ENCODE measurements around the gene SGSM1.

SGSM1 gene

DNA sequence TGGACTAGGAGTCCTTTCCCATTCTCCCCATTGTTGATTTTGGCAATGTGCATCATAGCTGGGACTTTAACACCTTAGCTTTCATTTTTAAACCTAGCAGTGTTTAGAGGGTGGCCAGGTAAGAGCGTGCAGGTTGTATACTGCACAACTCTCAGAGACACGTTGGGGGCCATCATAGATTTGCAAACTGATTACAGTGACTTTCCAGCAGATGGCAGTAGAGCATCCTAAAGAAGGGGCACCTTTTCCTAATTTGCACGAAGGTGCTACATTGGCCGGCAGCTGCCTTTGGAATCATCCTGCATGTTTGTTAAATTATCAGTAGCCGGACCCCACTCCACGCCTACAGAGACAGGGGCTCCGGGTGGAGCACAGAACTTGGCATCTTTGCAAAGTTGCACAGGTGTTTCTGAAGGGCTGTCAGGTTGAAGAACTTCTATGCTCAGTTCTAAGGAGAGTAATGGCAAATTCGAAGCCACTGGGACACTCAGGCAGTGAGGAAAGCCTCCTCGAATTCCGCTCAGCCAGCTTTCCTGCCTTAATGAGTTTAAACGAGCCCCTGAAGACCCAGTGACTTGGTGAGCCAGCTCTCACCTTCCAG is 132.8 kb downstream of the SGSM1 start:
- no peaks in the 10 kb centered on the region for H3K9me3 Mint-ChIP-seq
- DNase-seq (ENCODE audit: low spot score in 2 of 2) (peak; percentile 20 to 65), ATAC-seq (peak; percentile 60)
- no peak overlapping the region for H3K4me3 Mint-ChIP-seq
- no peaks in the 10 kb centered on the region for H3K4me1 Mint-ChIP-seq
- no peaks in the 10 kb centered on the region for H3K36me3 Mint-ChIP-seq
- H3K27ac Mint-ChIP-seq = no peak overlapping the region

DNA sequence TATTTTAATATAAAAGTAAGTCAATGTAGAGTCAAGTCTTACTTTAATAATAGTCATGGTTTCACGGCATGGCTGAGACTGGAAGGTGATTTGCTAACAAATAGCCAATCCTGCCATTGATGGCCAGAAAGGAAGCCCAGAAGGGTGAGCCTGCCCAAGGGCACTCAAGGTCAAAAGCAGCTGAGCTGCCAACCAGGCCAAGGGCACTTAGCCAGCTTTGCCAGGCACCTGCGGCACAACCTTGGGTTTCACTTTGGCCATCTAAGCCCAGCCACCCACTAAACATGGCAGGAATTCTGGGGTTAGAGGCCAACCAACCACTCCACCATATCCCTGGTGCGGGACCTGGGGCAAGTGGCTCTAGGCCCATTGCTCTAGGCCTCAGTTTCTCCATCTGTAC is 136.3 kb downstream of the SGSM1 start:
- ATAC-seq (no peak), DNase-seq (ENCODE audit: low spot score in 2 of 2) (no peak)
- H3K4me1 Mint-ChIP-seq = no peaks in the 10 kb centered on the region
- no peaks in the 10 kb centered on the region for H3K9me3 Mint-ChIP-seq
- H3K4me3 Mint-ChIP-seq = no peak overlapping the region
- no peaks in the 10 kb centered on the region for H3K36me3 Mint-ChIP-seq
- H3K27ac Mint-ChIP-seq = no peak overlapping the region

DNA sequence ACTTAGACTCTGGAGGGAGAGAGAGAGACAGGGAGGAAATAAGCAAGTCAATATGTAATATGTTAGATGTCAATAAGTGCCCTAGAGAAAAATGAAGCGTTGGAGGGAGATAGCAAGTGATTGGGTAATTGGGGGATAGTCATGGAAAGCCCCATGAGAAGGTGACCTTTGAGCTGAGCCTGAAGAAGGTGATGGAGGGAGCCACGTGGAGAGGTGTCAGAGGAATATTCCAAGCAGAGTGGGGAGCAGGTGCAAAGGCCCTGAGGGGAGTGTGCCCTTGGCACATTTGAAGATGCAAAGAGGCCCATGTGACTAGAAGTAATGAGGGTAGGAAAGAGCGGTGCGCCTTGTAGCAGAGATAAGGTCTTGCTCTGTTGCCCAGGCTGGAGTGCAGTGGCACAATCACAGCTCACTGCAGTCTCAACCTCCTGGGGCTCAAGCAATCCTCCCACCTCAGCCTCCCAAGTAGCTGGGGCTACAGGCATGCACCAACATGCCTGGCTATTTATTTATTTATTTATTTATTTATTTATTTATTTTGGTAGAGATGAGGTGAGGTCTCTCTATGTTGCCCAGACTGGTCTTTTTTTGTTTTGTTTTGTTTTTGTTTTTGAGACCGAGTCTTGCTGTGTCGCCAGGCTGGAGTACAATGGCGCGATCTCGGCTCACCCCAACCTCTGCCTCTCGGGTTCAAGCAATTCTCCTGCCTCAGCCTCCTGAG is 138.4 kb downstream of the SGSM1 start:
- H3K27ac Mint-ChIP-seq = no peak overlapping the region
- H3K4me3 Mint-ChIP-seq = no peak overlapping the region
- DNase-seq (ENCODE audit: low spot score in 2 of 2) (no peak), ATAC-seq (no peak)
- H3K4me1 Mint-ChIP-seq = no peaks in the 10 kb centered on the region
- H3K36me3 Mint-ChIP-seq = no peaks in the 10 kb centered on the region
- no peaks in the 10 kb centered on the region for H3K9me3 Mint-ChIP-seq

DNA sequence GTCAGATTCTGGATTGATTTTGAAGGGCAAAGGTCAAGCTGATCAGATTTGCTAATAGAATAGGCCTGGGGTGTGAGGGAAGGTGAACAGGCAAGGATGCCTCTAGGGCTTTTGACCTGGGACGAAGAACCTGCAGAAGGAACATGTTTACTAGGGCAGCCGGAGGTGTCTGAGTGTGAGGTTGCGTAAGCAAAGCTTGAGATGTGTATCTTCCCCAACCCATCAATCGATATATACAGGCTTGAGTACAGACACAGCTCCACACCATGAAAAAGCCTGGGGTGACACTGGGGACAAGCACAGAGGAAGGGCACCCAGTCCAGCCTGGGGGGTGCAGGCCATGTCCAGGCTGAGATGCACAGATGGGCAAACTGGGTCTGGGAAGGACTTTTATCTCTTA is 139.4 kb downstream of the SGSM1 start:
- no peaks in the 10 kb centered on the region for H3K36me3 Mint-ChIP-seq
- H3K4me1 Mint-ChIP-seq = peaks cover 6% of the 10 kb centered on the region
- H3K4me3 Mint-ChIP-seq = no peak overlapping the region
- DNase-seq (ENCODE audit: low spot score in 2 of 2) = no peak
- no peaks in the 10 kb centered on the region for H3K9me3 Mint-ChIP-seq
- no peak for ATAC-seq
- no peak overlapping the region for H3K27ac Mint-ChIP-seq

DNA sequence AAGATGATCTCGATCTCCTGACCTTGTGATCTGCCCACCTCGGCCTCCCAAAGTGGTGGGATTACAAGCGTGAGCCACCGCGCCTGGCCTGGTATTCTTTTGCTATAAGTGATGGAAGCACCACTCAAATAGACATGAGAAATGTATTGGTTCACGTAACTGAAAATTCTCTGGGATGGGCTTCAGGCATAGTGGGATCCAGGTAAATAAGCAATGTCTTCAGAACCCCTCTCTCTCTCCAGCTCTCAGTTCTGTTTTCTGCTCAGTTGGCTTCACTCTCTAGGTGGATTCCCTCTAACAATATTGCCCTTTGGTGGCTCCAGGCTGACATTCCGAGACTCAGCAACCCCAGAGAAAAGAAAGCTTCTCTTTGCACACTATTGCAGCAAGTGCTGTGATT is 141.4 kb downstream of the SGSM1 start:
- peaks cover 6% of the 10 kb centered on the region for H3K36me3 Mint-ChIP-seq
- DNase-seq (ENCODE audit: low spot score in 2 of 2) (no peak), ATAC-seq (no peak)
- no peak overlapping the region for H3K4me3 Mint-ChIP-seq
- no peak overlapping the region for H3K27ac Mint-ChIP-seq
- peaks cover 18% of the 10 kb centered on the region for H3K4me1 Mint-ChIP-seq
- H3K9me3 Mint-ChIP-seq = no peaks in the 10 kb centered on the region

DNA sequence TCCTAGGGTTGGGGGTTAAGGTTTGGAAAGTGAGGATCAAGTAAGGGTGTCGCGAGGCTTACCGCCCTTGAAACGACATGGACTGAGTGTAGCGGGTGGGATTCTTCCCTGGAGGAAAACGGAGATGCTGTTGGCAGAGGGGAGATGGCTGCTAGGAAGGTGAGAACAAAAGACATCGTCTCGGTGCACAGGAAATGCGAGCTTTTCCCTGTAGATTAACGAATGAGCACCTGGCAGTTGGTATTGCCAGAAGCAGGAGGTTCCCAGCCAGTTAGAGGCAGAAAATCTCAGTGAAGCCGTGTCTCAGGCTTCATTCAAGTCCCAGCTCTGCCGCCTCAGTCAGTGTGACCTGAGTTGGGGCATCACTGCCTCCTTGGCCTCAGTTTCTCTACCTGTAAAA is 141.9 kb downstream of the SGSM1 start:
- no peaks in the 10 kb centered on the region for H3K9me3 Mint-ChIP-seq
- H3K27ac Mint-ChIP-seq = no peak overlapping the region

DNA sequence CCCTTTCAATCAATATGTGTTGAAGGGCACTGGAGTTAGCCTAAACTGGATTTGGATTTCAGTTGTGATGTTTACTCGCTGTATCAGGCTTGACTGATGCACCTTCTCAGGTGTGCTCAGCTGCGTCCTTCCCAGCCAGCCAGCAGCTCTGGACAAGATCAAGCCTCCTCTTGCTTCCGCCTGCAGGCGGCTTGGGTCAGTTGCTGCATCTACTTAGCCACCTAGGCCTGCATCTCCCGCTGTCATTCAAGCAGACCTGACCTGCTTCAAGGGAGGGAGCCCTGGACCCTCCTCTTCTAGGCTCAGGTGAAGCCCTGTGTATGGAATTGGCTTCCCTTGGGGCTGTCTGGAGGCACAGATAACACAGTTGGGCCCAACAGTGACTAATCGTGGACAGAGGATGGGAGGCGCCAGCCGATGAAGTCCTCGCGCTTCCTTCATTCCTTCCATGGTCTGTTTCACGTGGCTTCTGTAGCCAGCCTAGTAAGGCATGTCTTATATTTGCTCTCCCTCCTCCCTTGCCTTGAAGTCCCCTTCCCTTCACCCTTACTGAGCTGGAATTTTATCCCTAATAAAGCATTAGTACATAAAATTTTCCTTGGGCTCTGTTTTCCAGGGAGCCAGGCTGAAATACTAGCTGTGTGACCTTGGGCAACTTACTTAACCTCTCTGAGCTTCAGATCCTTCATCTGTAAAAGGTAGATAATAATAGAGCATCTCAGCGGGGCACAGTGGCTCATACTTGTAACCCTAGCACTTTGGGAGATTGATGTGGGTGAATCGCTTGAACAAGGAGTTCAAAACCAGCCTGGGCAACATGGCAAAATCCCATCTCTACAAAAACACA is 142.6 kb downstream of the SGSM1 start:
- no peak overlapping the region for H3K27ac Mint-ChIP-seq
- DNase-seq (ENCODE audit: low spot score in 2 of 2) = no peak
- no peak for ATAC-seq
- H3K4me1 Mint-ChIP-seq = peaks cover 24% of the 10 kb centered on the region
- no peaks in the 10 kb centered on the region for H3K9me3 Mint-ChIP-seq
- H3K4me3 Mint-ChIP-seq = no peak overlapping the region
- H3K36me3 Mint-ChIP-seq = peaks cover 6% of the 10 kb centered on the region

More for the DNA sequence above, 141.9 kb downstream of the SGSM1 start:
- peaks cover 19% of the 10 kb centered on the region for H3K4me1 Mint-ChIP-seq
- H3K4me3 Mint-ChIP-seq = no peak overlapping the region
- peaks cover 6% of the 10 kb centered on the region for H3K36me3 Mint-ChIP-seq
- DNase-seq (ENCODE audit: low spot score in 2 of 2) (no peak), ATAC-seq (no peak)

DNA sequence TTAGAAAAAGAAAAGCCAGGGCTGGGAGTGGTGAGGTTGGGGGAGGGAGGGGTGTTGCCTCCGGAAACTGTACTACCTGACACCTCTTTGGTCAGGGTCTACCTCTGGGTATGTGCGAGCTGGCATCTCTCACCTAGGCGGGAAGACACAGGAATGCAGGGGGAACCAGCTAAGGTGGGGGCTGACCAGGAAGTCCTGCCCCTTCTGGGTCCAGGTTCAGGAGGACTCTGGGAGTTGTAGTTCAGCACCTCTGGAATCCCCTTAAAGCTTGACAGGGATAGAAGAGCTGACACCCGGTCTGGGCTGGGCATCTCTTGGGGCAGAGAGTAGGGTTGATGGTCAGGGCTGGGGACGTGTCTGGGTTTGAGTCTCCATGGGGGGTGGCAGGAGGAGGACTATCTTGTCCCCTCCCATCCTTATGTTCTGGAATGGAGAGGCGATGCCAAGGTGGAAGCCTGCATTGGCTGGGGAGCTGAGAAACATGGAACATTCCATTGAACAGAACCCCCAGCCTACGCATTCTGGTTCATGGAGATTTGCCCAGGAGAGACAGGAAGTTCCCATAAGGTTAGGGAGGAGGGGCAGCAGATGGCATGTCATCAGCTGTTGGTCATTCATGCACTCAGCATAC is 144.4 kb downstream of the SGSM1 start:
- Mint-ChIP-seq H3K27ac (peak overlapping the region; percentile 72), H3K36me3 (peaks cover 6% of the 10 kb centered on the region), H3K4me3 (no peak overlapping the region), H3K9me3 (no peaks in the 10 kb centered on the region), H3K4me1 (peaks cover 24% of the 10 kb centered on the region)
- ATAC-seq (no peak), DNase-seq (ENCODE audit: low spot score in 2 of 2) (no peak)

DNA sequence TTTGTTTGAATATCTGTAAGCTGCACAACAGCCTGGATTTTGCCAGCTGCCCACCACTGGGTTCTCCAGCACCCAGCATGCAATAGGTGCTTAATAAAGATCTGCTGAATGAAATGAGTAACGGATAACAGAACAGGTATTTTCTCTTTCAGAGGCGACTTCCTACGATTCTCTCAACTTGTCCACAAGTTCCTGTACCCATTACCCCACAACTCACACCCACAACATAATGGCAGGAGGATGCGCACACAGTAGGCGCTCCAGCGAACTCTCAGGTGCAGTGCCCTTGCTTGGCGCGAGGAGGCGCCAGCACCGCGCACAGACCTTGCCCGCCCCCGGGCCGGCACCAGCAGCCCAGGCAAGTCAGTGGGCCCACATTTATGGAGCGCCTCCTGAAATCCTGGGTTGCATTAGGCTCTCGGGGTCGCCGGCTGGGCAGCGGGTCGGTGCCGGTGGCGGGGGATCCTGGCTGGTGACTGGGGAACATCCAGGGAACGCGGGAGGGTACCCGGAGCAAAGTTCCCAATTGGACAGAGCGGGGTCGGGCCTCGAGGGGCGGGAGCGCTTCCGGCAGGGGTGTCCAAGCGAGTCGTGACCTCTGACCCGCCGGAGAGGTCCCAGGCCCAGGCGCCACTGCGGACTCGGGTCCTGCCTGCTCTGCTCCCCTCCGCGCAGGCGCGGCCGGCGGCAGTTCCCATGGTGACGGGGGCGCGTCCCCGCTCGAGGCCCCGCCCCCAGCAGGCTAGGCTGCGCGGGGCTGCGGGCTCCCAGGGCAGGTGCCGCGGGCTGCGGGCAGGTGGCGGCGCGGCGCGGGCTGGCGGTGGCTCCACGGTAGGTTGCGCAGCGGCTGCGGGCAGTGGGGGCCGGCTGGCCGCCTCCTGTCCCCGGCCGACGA is 146.2 kb downstream of the SGSM1 start, which contains the start of gene KIAA1671:
KIAA1671 (plus strand) TSS at position 775 of the 895 bp plus-strand sequence. CDS start 75,284 bp downstream, outside the sequence.
- Mint-ChIP-seq H3K36me3 (peaks cover 6% of the 10 kb centered on the region), H3K4me1 (peaks cover 24% of the 10 kb centered on the region), H3K9me3 (no peaks in the 10 kb centered on the region), H3K27ac (peak within 1 kb of the TSS; percentile 65), H3K4me3 (peak within 1 kb of the TSS; percentile 81)
- DNase-seq (ENCODE audit: low spot score in 2 of 2) (peak; percentile 88 to 94), ATAC-seq (peak; percentile 93)

DNA sequence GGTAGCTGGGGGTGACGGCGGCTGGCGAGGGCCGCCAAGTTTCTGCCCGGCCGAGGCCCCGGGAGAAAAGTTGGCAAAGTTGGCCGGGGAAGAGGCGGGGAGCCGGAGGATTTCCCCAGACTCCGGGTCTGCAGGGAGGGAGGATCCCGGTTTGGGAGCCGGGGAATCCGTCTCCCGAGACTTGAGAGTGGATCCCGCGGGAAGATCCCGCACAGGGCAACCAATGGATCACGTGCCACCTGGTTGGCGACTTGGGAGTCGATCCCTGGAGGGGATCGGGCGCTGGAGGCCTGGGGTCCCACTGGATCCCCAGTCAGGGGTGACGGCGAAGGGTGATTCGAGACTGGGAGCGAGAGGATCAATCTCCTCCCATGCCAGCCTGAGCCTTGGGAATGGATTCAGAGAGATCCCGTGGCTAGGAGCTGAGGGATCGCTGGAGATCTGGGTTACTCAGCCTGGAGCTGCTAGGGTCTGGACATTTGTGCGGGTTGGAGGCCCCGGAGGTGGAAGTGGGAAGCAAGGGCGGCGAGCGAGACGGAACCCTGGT is 146.9 kb downstream of the SGSM1 start:
- Mint-ChIP-seq H3K4me1 (peaks cover 24% of the 10 kb centered on the region), H3K9me3 (no peaks in the 10 kb centered on the region)
- DNase-seq (ENCODE audit: low spot score in 2 of 2) = no peak

DNA sequence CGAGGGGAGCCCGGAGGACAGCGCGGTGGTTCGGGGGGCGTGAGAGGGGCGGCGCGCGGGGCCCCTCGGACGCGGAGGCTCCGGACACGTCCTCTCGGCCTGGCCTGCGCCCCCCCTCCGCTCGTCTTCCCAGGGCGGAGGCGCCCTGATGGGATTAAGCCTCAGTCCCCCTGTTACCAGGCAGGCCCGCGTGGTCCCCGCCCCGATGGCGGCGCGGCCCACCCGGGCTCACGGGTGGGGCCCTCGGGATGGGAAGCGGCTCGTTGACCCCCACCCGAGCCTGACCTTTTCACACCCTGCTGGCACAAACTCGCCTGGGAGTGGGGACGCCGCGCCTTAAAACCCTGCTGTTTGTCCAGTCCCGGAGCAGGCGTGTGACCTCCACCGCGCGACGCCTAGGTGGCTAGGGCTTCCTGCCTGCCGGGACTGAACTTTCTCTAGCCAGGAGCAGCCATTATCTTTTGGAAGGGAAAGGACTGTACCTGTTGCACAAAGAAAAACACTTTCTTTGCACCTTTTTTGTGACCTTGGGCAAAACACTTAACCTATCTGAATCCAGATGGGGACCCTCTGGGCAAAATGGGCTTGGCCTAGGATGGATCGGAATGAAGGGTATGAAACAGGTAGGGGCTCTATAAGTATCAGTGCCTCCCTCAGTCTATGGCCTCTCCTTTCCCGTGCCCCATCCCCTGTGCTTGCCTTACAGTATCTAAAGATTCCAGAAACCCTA is 147.5 kb downstream of the SGSM1 start:
- Mint-ChIP-seq H3K9me3 (no peaks in the 10 kb centered on the region), H3K36me3 (peaks cover 6% of the 10 kb centered on the region), H3K27ac (no peak overlapping the region), H3K4me3 (peak overlapping the region; percentile 81), H3K4me1 (peaks cover 24% of the 10 kb centered on the region)
- ATAC-seq = no peak
- no peak for DNase-seq (ENCODE audit: low spot score in 2 of 2)

More for the DNA sequence above, 146.9 kb downstream of the SGSM1 start:
- H3K27ac Mint-ChIP-seq = no peak overlapping the region
- no peak for ATAC-seq
- H3K4me3 Mint-ChIP-seq = peak overlapping the region; percentile 81
- peaks cover 6% of the 10 kb centered on the region for H3K36me3 Mint-ChIP-seq

DNA sequence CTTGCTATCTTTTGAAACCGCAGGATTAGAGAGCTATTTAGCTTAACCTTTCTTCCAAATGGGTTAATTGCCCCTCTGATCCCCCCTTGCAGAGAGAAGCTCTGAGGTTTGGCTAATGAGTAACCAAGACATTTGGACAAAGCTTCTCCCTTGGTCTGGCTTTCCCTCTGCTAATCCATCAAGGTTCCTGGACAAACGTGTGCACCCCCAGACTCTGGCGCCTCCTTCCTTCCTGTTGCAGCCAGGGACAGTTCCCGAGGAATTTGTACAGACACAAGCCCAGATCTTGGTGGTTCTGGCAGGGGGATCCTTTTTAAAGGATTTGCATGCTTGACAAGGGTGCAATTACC is 148.1 kb downstream of the SGSM1 start:
- H3K4me1 Mint-ChIP-seq = peaks cover 24% of the 10 kb centered on the region
- H3K36me3 Mint-ChIP-seq = peaks cover 6% of the 10 kb centered on the region
- ATAC-seq (no peak), DNase-seq (ENCODE audit: low spot score in 2 of 2) (no peak)
- no peak overlapping the region for H3K27ac Mint-ChIP-seq
- H3K4me3 Mint-ChIP-seq = peak overlapping the region; percentile 81
- H3K9me3 Mint-ChIP-seq = no peaks in the 10 kb centered on the region

DNA sequence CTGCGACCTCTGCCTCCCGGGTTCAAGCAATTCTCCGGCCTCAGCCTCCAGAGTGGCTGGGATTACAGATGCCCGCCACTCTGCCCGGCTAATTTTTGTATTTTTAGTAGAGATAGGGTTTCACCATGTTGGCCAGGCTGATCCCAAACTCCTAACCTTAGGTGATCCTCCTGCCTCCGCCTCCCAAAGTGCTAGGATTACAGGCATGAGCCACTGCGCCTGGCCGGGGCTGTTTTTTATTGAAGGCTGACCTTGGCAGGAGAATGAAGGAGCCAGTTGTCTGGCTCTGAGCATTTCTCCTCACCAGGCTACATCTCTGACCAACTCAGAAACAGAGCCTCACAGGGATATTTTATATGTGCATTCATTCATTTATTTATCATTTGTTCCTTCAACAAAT is 148.8 kb downstream of the SGSM1 start:
- no peaks in the 10 kb centered on the region for H3K9me3 Mint-ChIP-seq
- H3K4me1 Mint-ChIP-seq = peaks cover 24% of the 10 kb centered on the region
- no peak overlapping the region for H3K27ac Mint-ChIP-seq
- no peak for ATAC-seq
- DNase-seq (ENCODE audit: low spot score in 2 of 2) = no peak
- no peak overlapping the region for H3K4me3 Mint-ChIP-seq
- peaks cover 6% of the 10 kb centered on the region for H3K36me3 Mint-ChIP-seq

DNA sequence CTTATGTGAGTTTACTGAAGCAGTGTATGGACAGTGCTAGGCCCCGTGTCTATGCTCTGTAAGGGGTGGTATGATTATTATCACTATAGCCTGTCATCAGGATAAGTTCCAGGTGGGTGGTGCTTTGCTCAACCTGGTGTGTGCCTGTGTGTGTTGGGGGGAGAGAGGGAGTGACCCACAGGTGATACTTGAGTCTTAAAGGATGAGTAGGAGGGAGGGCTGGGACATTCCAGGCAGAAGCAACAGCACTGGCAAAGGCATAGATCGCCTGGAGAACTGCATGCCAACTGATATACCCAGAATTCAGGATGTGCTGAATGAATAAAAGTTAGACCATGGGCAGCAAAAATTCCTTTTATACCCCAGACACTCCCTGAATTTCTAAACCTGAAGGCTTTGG is 151.0 kb downstream of the SGSM1 start:
- ATAC-seq (no peak), DNase-seq (ENCODE audit: low spot score in 2 of 2) (no peak)
- Mint-ChIP-seq H3K4me1 (peaks cover 10% of the 10 kb centered on the region), H3K4me3 (no peak overlapping the region), H3K9me3 (no peaks in the 10 kb centered on the region), H3K36me3 (peaks cover 2% of the 10 kb centered on the region), H3K27ac (no peak overlapping the region)

Measured in stimulated activated effector memory CD8-positive, alpha-beta T cell treated with anti-CD3 and anti-CD28 coated beads, Interleukin-12 subunit alpha, Interleukin-12 subunit beta, amount 100 ng/mL, for 72 hours (primary cell).